Duodenal mucosa (tissue), 2 donors: Measurements from ENCODE around the gene PACSIN2.
"Not testable (repeated sequence)": the region's sequence is repeated elsewhere in the genome, so short reads cannot be mapped to it uniquely, and the experiment has no call there.

Source experiments
- H3K27ac ChIP-seq: one replicate; pipeline ENCODE4 v1.7.0; 2013; ENCODE audit warnings: low read depth, low read length
- H3K27me3 ChIP-seq, 2 donors: one replicate each; pipeline ENCODE4 v1.7.0; 2013; ENCODE audit warnings: low read length in 2 of 2, control low read depth in 1 of 2; ENCODE audit not compliant: insufficient read depth in 2 of 2, control insufficient read depth in 1 of 2
- H3K36me3 ChIP-seq, 2 donors: one replicate each; pipeline ENCODE4 v1.7.0; 2013; ENCODE audit warnings: low read length in 2 of 2, control low read depth in 1 of 2; ENCODE audit not compliant: insufficient read depth in 2 of 2, control insufficient read depth in 1 of 2
- H3K4me1 ChIP-seq, 2 donors: one replicate each; pipeline ENCODE4 v1.7.0; 2013; ENCODE audit warnings: low read length in 2 of 2, control low read depth in 1 of 2; ENCODE audit not compliant: insufficient read depth in 2 of 2, control insufficient read depth in 1 of 2
- H3K4me3 ChIP-seq, 2 donors: one replicate each; pipeline ENCODE4 v1.7.0; 2013; ENCODE audit warnings: low read length in 2 of 2, low read depth in 1 of 2
- H3K9ac ChIP-seq, 2 donors: one replicate each; pipeline ENCODE4 v1.7.0; 2013; ENCODE audit warnings: low read length in 2 of 2, low read depth in 1 of 2
- H3K9me3 ChIP-seq, 2 donors: one replicate each; pipeline ENCODE4 v1.7.0; 2013; ENCODE audit warnings: low read length in 2 of 2, control low read depth in 1 of 2; ENCODE audit not compliant: control insufficient read depth in 1 of 2

Gene PACSIN2

DNA sequence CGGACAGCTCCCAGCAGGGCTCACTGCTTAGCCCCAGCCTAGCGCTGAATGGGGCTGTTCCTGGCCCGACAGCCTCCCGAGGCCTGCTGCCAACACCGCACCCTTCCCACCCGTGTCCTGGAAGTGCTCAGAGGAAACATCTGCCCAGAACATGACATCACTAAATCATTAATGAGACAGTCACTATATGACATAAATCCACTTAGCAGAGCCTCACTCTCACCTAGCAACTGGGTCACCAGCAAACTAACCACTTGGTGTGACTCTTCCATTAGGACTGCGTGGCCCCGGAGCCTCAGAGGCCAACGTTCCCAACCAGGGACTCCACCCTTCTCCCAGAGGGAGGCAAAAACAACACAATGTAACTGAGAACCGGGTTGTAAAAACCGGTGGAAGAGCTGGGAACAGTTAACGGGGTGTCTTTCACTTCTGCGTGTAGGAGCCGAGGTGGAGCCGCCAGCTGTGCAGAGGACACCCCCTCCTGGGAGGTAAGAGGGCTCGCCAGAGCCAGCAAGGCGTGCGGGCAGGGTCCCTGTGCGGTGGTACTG lies 21.4 kb upstream of the PACSIN2 start:
- Histone ChIP-seq H3K27ac (no peak overlapping the region), H3K27me3 (no peaks in the 10 kb centered on the region), H3K36me3 (no peaks in the 10 kb centered on the region), H3K9ac (no peak overlapping the region), H3K4me1 (no peaks in the 10 kb centered on the region), H3K4me3 (no peak overlapping the region), H3K9me3 (no peaks in the 10 kb centered on the region)

DNA sequence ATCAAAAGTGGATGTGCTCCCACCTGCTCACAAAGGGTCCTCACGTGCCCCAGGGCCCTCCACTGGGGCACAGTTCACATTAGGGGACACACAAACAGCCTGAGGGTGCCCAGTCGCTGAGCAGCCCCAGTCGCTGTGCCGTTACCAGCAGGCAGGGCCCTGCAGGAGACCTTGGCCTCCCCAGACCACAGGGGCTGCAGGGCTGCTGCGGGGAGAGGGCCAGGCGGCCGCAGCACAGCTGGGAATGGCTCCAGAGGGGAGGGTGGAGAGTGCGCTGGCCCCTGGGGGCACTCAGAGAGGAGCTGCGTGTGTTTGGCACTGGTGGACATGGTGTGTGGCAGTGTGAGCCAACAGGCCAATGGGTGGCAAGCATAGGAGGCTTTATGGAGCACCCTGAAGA lies 20.3 kb upstream of the PACSIN2 start:
- no peaks in the 10 kb centered on the region for H3K27me3 ChIP-seq
- H3K9ac ChIP-seq = no peak overlapping the region
- no peaks in the 10 kb centered on the region for H3K9me3 ChIP-seq
- no peaks in the 10 kb centered on the region for H3K4me1 ChIP-seq
- no peak overlapping the region for H3K27ac ChIP-seq
- H3K36me3 ChIP-seq = no peaks in the 10 kb centered on the region
- H3K4me3 ChIP-seq = no peak overlapping the region

DNA sequence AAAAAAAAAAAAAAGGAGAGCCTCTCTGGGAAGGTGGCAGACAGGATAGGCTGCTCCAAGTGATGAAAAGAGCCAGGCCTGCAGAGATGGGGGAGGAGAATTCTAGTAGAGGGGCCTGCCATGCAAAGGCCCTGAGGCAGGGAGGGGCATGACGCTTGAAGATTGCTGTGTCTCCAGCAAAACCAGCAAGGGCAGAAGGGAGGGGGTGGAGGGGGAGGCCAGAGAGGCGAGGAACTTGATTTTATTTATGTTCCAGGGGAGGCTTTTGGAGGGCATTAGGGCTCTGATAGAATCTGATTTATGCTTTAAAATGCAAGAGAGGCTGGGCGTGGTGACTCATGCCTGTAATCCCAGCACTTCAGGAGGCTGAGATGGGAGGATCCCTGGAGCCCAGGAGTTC lies 16.7 kb upstream of the PACSIN2 start:
- no peak overlapping the region for H3K9ac ChIP-seq
- H3K4me1 ChIP-seq = no peaks in the 10 kb centered on the region
- no peaks in the 10 kb centered on the region for H3K27me3 ChIP-seq
- H3K27ac ChIP-seq = no peak overlapping the region
- no peak overlapping the region for H3K4me3 ChIP-seq
- no peaks in the 10 kb centered on the region for H3K36me3 ChIP-seq
- H3K9me3 ChIP-seq = no peaks in the 10 kb centered on the region

DNA sequence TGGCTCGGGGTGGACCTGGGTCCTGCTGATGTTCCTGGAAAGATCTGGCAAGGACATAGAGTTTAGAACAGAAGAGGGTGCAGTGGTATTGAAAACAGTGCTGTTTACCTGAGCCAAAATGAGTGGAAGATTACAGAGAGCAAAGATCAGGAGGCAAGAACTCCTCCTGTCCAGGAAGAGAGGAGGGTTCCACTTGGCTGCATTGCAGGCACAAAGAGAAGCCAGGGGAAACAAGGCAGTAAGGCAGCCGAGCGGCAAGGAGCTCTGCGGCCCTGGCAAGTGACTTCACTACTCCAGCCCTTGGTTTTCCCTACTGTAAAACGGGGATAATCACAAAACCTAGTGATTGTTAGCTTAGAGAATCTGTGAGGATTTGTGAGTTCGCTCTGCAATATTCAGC lies 3.7 kb upstream of the PACSIN2 start:
- Histone ChIP-seq H3K4me1 (peaks cover 16 to 18% of the 10 kb centered on the region in 2 donors), H3K9ac (peak overlapping the region in 1 of 2 donors; percentile 38), H3K27ac (no peak overlapping the region), H3K4me3 (peak overlapping the region in 1 of 2 donors; percentile 2), H3K27me3 (no peaks in the 10 kb centered on the region), H3K9me3 (no peaks in the 10 kb centered on the region), H3K36me3 (no peaks in the 10 kb centered on the region)

DNA sequence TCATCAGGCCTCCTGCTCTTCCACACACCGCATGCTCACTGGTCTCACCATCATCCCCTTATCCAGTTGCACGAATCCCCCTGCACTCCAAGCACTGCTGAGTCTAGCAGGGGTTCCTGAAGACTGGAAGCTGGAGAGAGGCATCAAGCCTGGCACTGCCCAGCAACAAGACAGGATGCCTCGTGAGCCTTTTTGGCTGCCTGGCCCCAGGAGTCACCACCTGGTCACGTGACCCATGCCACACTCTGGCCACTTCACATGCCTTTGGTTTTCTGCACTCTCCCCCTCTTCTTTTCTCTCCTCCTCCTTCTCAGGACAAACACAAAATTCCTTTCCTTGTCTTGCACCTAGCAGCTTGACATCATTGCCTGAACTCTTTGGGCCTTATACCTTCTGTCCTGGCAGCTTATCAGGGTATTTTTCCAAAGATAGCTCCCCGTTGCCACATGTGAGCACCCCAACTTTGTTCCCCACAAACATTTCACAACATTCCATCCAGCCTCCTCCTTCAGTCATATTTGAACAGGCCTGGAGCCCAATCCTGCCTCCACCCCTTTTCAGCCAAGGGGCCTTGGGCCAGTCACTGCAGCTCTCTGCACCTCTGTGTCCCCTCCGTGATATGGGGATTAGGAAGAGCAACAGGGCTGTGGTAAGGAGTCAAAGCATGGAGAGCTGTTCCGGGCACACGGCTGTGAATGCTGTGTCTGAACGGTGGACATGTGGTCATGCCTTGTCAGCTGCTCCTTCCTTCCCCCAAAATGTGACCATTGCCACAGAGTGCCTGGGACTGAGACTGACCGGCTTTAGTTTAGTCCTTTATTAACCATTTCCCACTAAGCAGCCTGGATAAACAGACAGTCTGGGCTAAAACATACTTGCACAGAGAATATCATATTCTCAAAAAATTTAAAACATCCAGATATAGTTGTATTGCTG lies 2.8 kb upstream of the PACSIN2 start:
- Histone ChIP-seq H3K4me1 (peaks cover 21 to 23% of the 10 kb centered on the region in 2 donors), H3K9me3 (no peaks in the 10 kb centered on the region), H3K27ac (no peak overlapping the region), H3K4me3 (no peak overlapping the region), H3K27me3 (no peaks in the 10 kb centered on the region), H3K9ac (no peak overlapping the region), H3K36me3 (no peaks in the 10 kb centered on the region)

DNA sequence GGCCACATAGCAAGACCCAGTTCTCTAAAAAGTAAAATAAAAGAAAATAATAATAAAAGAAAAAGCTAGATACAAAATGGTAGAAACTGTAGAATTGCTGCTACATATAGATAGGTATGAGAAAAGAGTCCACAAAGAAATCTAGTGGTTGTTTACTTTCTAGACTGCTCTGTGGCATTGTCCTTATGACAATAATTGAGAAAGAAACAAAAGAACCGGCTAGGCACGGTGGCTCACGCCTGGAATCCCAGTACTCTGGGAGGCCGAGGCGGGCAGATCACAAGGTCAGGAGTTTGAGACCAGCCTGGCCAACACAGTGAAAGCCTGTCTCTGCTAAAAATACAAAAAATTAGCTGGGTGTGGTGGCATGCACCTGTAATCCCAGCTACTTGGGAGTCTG lies 1.2 kb upstream of the PACSIN2 start:
- H3K9me3 ChIP-seq, H3K4me3 ChIP-seq, H3K9ac ChIP-seq, H3K27me3 ChIP-seq, H3K36me3 ChIP-seq, H3K27ac ChIP-seq: not testable (repeated sequence)
- H3K4me1 ChIP-seq = peaks cover 22 to 25% of the 10 kb centered on the region in 2 donors

DNA sequence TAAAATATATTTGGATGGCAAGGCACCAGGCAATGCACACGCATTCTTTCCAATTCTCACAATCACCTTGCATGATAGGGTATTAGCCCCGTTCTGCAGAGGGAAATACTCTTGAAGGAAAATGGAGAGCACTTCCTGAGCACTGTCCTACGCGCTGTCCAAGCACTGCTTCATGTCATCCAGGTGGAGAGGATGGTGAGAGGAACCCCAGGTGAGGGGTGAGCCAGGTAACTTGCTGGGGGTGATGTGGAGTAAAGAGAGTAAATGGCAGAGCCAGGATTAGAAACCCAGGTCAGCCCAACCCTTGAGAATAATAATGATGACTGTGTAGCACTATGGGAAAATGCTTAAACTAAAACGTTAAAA lies 711 bp upstream of the PACSIN2 start:
- H3K9me3 ChIP-seq = no peaks in the 10 kb centered on the region
- H3K27me3 ChIP-seq = no peaks in the 10 kb centered on the region
- no peaks in the 10 kb centered on the region for H3K36me3 ChIP-seq
- H3K27ac ChIP-seq = no peak overlapping the region
- H3K4me3 ChIP-seq = peak overlapping the region; percentile 62 to 85
- H3K4me1 ChIP-seq = peaks cover 27 to 30% of the 10 kb centered on the region in 2 donors
- H3K9ac ChIP-seq = peak overlapping the region; percentile 48 to 63

DNA sequence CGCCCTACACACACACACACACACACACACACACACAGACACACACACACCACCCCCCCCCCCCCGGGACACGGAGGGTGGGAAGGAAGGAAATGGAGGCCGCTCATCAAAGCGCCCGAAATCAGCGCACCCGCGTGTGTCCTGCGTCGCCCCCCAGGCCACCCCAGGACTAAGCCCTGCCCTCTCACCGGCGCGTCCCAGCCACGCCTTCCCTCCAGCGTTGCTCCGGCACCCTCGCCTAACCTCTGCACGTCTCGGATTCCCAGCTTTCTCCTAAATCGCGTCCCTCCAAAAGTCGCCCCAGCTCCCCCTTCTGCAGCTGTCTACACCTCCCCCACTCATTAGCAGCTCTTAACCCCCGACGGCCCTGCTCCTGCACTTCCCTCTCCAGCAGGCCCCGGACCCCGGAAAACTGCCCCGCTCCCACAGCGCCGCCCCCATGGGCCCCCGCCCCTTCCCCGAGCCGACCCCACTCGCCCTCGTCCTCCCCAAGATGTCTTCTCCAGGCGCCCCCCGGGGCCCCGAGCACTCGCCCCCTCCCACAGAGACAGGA lies 557 bp downstream of the PACSIN2 start:
- Histone ChIP-seq H3K9ac (peak overlapping the region; percentile 70), H3K4me3 (peak overlapping the region; percentile 81 to 92), H3K27me3 (no peaks in the 10 kb centered on the region), H3K27ac (peak overlapping the region; percentile 20), H3K9me3 (no peaks in the 10 kb centered on the region), H3K4me1 (peaks cover 30 to 31% of the 10 kb centered on the region in 2 donors), H3K36me3 (no peaks in the 10 kb centered on the region)

DNA sequence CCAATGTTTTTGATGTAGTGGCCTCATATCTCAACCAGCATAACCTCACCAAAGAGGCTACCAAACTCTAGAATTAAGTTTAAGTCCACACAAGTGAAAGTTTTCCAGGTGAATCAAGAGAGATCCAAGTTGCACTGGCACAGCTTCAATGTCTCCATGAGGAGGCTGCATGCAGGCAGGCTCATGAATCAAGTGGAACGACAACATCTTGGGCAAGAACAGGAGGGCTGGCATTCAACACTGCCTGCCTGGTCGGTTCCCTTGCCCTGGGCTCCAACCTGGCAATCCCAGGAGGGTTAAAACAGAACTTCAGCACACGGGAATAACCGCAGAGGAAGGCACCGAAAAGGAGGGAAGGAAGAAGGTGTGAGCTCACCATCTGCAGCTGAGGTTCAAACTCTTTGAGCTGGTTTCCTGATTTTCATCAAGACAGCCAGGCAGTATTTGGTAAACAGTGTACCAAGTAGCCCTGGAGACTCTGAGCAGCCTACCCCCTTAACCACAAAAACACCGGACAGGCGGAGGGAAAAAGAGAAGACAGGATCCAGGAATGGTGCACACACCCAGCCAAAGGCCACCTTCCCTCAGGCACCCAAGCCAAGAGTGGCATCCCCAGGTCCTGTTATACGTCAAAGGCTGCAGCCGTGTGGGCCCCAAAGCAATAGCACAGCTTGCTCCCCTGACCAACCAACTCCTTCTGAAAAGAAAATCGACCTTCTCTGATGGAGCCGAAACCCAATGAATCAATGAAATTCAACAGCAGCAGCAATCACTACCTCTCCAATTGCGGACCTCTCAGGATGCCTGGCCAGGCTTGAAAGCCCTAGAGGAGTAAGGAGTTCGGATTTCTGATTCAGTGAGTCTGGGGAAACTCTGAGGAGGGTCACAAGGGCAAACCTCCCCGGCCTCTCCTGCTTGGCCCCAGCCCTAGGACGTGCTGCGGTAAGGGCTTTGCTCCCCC lies 1.3 kb downstream of the PACSIN2 start:
- Histone ChIP-seq H3K27me3 (no peaks in the 10 kb centered on the region), H3K4me3 (peak overlapping the region; percentile 81 to 92), H3K4me1 (peaks cover 29 to 35% of the 10 kb centered on the region in 2 donors), H3K9me3 (no peaks in the 10 kb centered on the region), H3K27ac (no peak overlapping the region), H3K36me3 (no peaks in the 10 kb centered on the region), H3K9ac (peak overlapping the region; percentile 70)
